Measurements from ENCODE around the gene KPRP.

DNA sequence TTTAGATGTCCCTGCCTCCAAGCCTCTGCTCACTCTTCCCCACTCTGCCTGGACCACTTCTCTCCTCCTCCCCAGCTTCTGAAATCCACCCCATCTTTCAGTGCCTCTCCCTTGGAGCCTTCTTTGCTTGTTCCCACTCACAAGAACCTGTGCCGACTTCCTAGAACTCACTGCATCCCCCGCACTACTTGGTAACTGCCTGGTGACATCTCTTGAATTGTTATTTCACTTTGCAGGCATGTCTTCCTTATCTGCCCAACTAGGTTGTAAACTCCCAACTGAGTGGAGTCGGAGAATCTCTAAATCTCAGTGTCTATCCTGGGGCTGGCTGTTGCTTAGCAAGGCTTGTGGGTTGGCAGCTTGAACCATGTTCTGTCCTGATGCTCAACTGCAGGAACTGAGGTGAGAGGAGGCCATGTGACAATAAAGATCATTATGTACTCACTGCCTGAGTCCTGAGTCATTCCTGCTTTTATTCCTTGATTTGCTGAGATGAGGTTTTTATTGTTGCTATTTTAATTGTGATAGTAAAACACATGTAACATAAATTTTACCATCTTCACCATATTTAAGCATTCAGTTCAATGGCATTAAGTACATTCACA is 3.9 kb downstream of the KPRP start:
- TF ChIP-seq, protein P1, sequence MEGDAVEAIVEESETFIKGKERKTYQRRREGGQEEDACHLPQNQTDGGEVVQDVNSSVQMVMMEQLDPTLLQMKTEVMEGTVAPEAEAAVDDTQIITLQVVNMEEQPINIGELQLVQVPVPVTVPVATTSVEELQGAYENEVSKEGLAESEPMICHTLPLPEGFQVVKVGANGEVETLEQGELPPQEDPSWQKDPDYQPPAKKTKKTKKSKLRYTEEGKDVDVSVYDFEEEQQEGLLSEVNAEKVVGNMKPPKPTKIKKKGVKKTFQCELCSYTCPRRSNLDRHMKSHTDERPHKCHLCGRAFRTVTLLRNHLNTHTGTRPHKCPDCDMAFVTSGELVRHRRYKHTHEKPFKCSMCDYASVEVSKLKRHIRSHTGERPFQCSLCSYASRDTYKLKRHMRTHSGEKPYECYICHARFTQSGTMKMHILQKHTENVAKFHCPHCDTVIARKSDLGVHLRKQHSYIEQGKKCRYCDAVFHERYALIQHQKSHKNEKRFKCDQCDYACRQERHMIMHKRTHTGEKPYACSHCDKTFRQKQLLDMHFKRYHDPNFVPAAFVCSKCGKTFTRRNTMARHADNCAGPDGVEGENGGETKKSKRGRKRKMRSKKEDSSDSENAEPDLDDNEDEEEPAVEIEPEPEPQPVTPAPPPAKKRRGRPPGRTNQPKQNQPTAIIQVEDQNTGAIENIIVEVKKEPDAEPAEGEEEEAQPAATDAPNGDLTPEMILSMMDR (IDR thresholded peaks at IDR 0.05; ENCODE audit: insufficient read depth, low read depth, low read length) = no peak
- TF ChIP-seq EZH2 (IDR thresholded peaks at IDR 0.05; ENCODE audit: insufficient read depth, low read length) = no peak

Data from astrocyte (in vitro differentiated cells and primary cell).